GM19099 (cell line): ENCODE data around the gene SERPINA9.

Experiments
- POLR2A ChIP-seq: IDR thresholded peaks from 3 replicates; pipeline ENCODE4 v1.6.1; 2011; ENCODE audit warnings: low read depth; ENCODE audit not compliant: insufficient read length; ENCODE audit errors: extremely low read depth

SERPINA9 gene

GRCh38 chr14:94494085-94494484, 18.1 kb upstream of the SERPINA9 start:
- no peak for TF ChIP-seq POLR2A

DNA sequence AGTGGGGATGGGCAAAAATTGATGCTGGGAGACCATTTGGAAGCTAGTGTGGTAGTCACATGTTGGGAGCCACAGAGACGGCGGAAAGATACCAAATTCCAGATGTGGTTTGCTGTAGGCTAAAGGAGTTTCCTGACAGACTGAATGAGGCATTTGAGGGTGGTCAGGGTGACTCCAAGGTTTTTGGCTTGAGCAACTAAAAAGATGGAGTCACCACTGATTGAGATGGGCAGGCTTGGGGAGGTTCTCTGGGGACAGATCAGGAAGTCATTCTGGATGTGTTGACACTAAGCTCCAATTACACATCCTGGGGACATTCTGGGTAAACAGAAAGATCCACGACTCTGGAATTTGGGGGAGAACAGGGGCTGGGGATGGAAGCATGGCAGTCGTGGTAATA, 15.5 kb upstream of the SERPINA9 start:
- no peak for TF ChIP-seq POLR2A

- TF ChIP-seq POLR2A, result no peak
Observed at GRCh38 chr14:94489336-94489735, 13.3 kb upstream of the SERPINA9 start.

- no peak for TF ChIP-seq POLR2A
Observed at GRCh38 chr14:94486883-94487282, 10.9 kb upstream of the SERPINA9 start.

GRCh38 chr14:94485944-94486841, 10.2 kb upstream of the SERPINA9 start:
- TF ChIP-seq POLR2A, result no peak

DNA sequence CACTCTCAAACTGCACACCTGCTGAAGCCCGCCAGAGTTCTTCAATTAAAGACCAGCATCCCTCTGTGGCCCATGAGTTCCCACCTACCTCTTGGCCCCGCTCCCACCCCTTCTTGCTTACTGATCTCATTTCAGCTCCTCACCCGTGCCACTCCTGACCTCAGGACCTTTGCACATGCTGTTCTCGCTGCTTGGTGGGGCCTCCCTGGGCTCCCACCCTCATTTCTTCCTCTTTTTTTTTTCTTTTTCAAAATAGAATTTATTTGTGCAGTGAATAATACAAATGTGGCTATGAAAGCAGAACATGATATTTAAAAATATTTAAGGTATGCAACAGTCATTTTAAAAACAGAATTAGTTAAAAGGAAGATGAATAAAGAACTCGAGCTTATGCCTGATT, 8.5 kb upstream of the SERPINA9 start:
- TF ChIP-seq POLR2A, result no peak

DNA sequence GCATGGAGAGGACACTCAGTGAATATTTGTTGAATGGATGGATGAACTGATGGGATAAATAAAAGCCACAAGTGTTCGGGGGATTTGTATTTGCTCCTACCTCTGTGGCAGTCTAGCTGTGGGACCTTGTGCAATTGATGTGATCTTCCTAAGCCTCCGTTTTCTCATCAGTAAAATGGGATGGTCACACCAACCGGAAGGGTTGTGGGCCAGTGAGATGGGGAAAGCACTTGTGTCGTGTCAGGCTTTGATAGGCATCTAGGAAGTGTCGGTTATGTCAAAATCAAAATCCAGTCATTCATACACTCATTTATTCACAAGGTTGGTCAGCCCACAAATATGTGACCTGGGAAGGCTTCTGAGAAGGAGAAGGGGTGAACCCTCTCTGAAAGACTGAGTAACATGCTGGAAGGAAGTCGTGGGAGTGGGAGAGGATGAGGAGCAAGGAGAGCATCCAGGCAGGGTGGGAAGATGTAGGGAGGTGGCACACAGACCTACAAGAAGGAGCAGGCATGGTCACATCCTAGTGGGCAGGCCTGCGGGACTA, 7.8 kb upstream of the SERPINA9 start:
- TF ChIP-seq POLR2A, result no peak

DNA sequence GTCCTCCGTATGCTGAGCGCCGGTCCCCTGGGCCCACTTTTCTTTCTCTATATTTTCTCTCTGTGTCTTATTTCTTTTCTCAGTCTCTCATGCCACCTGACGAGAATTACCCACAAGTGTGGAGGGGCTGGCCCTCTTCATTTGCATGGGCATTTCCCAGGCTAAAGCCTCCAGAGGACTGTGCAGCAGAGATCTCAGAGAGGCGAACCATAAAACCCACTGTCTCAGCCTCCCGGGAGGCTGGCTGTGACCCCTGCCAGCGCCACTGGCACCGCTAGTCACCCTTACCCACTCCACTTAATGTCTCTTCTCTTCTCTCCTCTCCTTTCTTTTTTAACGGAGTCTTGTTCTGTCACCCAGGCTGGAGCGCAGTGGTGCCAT, 7.1 kb upstream of the SERPINA9 start:
- no peak for TF ChIP-seq POLR2A

DNA sequence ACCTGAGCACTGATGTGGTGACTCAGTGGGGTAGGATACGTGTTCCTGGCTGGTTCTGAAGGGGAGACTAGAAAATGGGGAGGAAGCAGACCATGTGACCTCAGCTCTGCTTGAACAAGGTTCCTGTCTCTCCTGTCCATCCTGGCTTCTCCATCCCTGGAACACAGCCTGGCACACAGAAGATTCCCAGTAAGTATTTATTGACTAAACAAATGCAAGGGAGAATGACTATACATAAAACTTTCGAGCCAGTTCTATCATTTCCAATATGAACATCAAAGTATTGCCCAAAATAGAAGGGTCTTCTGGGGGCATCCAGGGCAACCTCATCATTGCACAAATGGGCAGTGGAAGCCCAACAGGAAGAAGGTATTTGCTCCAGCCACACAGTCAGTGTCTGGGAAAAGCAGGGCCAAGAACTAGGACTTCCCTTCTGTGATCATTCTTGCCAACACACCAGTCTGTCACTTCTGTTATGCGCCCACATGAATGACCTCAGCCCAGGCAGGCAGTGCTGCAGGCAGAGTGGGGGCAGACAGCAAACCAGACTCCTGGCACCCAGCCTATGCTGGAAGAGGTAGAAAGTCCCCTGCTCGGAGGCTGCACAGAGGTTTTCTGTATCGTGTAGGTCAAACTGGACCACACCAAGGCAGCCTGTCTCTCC, 5.6 kb upstream of the SERPINA9 start:
- no peak for TF ChIP-seq POLR2A

DNA sequence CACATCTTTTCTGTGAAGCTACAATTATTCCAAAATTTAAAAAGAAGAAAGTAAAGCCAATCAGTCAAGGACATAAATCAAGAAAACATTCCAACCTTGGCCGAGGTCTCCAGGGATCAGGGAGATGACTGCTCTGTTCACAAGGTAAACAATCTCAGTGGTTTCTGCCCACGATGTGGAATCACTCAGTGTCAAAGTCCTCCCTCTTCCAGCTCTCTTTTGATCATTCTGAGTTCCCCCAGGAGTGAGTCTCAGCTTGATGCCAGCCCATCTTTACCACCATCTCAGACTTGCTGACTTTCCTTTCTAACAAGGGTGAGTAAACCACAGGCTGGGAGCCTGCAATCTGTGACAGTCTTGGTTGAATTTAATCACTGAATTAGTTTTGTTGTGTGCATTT, 4.8 kb upstream of the SERPINA9 start:
- no peak for TF ChIP-seq POLR2A

DNA sequence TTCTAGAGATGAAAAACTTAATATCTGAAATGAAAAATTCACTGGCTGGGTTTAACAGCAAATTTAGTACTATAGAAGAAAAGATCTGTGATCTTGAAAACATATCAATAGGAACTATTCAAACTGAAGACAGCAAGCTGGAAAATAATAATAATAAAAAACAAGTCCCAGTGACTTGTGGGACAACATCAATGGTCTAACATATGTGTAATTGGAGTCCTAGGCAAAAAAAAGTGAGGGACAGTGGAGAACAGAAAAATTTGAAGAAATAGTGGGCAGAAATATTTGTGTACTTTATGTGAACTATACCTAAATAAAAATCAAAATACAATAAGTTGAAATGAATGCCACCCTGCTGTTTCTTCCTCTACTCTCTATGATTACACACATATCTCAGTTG, 2.4 kb upstream of the SERPINA9 start:
- TF ChIP-seq POLR2A, result no peak

GRCh38 chr14:94474581-94475031, 1.4 kb downstream of the SERPINA9 start:
- no peak for TF ChIP-seq POLR2A

DNA sequence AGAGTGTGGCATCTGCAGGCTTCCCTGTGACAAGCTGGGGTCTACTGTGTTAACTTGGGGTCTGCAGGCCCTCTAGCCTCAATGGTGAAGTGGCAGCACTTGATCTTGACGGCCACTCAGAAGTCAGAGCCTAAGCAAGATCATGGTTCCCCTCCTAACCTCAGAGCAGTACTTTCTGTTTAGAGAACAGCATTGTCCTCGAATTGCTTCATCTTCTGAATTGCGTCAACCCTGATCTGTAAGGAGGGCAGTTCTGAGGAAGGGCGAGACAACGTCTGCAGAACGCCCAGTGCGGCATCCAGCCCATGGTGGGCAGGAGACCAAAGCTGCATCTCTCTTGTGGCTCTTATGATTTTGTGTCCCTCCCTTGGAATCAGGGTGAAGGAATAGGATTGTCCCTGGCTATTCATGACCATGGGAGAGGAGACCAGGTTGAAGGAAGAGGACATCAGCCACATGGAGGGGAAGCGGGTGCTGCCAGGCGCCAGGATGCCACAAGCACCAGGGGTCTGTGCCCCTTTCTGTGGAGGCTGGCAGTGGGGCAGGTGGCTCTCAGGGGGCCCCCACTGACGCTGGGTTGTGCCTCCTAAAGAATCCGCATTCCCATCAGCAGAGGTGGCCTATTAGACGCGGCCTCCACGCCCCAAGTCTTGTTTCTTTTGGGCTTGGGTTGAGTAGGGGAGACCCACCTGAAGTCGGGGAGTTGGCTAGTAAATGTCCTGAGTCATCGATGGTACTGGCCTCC, 2.2 kb downstream of the SERPINA9 start:
- TF ChIP-seq POLR2A, result no peak

DNA sequence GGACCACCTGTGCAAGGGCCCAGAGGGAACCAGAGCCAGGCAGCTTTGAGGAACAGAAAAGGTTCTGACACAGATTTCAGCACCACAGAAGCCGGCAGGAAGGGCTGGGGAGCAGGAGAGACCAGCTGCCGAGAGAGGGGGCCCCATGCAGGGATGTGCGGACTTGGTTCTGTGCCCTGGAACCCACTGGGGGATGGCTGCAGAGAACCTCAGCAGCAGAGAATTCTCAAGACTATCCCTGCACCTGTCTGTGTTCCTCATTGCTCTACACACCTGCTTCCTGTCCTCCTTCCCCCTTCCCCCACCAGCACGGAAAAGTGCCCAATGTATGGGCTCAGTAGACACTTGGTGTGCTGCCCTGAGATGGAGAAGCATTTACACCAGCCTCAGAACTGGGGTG, 3.2 kb downstream of the SERPINA9 start:
- TF ChIP-seq POLR2A, result no peak

DNA sequence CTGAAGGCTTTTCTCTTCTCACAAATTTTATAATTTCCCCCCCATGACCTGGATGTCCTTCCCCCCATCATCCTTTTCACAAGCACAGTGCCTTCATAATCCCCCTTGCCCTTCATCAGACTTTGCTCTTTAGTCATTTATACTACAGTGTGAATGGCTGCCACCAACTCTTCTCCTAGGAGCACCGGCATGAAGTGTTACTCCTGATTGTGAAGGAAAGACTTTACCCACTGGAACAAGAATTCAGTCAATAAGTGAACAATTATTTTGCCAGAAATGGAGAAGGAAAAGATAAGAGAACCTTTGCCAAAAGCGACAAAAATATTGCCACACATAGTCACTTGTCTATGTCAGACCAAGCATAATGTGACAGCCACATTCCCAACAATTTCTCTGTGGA, 5.0 kb downstream of the SERPINA9 start:
- no peak for TF ChIP-seq POLR2A
